Measurements from ENCODE around the gene ADAMTS7. TPM values are rescaled to one million over a fixed set of nuclear protein-coding genes. Genes with fewer than 3 reads are reported as not detected.

ADAMTS7 gene
- polyA plus RNA-seq, 2 of the 4 experiments (the other 2 are of a cell fraction), result 1.5 to 2.9 TPM

GRCh38 chr15:78855746-78856145 is 44.5 kb upstream of the ADAMTS7 start:
- FAIRE-seq (no peak), ATAC-seq (no peak), DNase-seq (ENCODE audit: low read depth in 1 of 2, low spot score in 1 of 2) (no peak)
- Histone ChIP-seq H3K27ac (no peak overlapping the region), H3K9me3 (no peaks in the 10 kb centered on the region), H3K4me2 (no peak overlapping the region), H3K4me3 (no peak overlapping the region), H3K4me1 (no peaks in the 10 kb centered on the region)
- TF ChIP-seq MYC (IDR thresholded peaks at IDR 0.05; ENCODE audit: borderline replicate concordance, low read length) (no peak), PBX3 (IDR thresholded peaks at IDR 0.05) (no peak), NR3C1 (IDR thresholded peaks at IDR 0.05) (no peak), POLR2A (IDR thresholded peaks at IDR 0.05; ENCODE audit: low read length) (no peak), FOXS1 (CRISPR knock-in tag; IDR thresholded peaks at IDR 0.05) (no peak), CHD4 (IDR thresholded peaks at IDR 0.05; ENCODE audit: borderline replicate concordance) (no peak), TFCP2L1 (CRISPR knock-in tag; IDR thresholded peaks at IDR 0.05) (no peak), TP53 (CRISPR knock-in tag; IDR thresholded peaks at IDR 0.05) (no peak), ZSCAN20 (CRISPR knock-in tag; IDR thresholded peaks at IDR 0.05) (no peak), PHF8 (IDR thresholded peaks at IDR 0.05; ENCODE audit: borderline replicate concordance, low read depth) (no peak), ZC3H11A (IDR thresholded peaks at IDR 0.05) (no peak), CBX8 (IDR thresholded peaks at IDR 0.05) (no peak), ZFP36 (IDR thresholded peaks at IDR 0.05; ENCODE audit: borderline replicate concordance, partially characterized antibody) (no peak), CBX2 (IDR thresholded peaks at IDR 0.05; ENCODE audit: borderline replicate concordance, low read depth) (no peak), RCOR1 (IDR thresholded peaks at IDR 0.05; ENCODE audit: low read depth, low read length) (no peak), HOXA7 (CRISPR knock-in tag; IDR thresholded peaks at IDR 0.05) (no peak), HOXB5 (CRISPR knock-in tag; IDR thresholded peaks at IDR 0.05) (no peak)
- TF ChIP-seq, protein P1, sequence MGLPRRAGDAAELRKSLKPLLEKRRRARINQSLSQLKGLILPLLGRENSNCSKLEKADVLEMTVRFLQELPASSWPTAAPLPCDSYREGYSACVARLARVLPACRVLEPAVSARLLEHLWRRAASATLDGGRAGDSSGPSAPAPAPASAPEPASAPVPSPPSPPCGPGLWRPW (IDR thresholded peaks at IDR 0.05), result no peak
- TF ChIP-seq, protein P2, sequence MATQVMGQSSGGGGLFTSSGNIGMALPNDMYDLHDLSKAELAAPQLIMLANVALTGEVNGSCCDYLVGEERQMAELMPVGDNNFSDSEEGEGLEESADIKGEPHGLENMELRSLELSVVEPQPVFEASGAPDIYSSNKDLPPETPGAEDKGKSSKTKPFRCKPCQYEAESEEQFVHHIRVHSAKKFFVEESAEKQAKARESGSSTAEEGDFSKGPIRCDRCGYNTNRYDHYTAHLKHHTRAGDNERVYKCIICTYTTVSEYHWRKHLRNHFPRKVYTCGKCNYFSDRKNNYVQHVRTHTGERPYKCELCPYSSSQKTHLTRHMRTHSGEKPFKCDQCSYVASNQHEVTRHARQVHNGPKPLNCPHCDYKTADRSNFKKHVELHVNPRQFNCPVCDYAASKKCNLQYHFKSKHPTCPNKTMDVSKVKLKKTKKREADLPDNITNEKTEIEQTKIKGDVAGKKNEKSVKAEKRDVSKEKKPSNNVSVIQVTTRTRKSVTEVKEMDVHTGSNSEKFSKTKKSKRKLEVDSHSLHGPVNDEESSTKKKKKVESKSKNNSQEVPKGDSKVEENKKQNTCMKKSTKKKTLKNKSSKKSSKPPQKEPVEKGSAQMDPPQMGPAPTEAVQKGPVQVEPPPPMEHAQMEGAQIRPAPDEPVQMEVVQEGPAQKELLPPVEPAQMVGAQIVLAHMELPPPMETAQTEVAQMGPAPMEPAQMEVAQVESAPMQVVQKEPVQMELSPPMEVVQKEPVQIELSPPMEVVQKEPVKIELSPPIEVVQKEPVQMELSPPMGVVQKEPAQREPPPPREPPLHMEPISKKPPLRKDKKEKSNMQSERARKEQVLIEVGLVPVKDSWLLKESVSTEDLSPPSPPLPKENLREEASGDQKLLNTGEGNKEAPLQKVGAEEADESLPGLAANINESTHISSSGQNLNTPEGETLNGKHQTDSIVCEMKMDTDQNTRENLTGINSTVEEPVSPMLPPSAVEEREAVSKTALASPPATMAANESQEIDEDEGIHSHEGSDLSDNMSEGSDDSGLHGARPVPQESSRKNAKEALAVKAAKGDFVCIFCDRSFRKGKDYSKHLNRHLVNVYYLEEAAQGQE (IDR thresholded peaks at IDR 0.05), result no peak
- TF ChIP-seq, protein P3, sequence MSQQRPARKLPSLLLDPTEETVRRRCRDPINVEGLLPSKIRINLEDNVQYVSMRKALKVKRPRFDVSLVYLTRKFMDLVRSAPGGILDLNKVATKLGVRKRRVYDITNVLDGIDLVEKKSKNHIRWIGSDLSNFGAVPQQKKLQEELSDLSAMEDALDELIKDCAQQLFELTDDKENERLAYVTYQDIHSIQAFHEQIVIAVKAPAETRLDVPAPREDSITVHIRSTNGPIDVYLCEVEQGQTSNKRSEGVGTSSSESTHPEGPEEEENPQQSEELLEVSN (IDR thresholded peaks at IDR 0.05; ENCODE audit: borderline replicate concordance, low read depth), result no peak
- WGBS (ENCODE audit: missing lambda C conversion rate), result 63% methylated on average over 4 of the region's 4 CpGs
- ChIA-PET POLR2A (no interaction called here), CTCF (interaction anchor here (0.6 to 1.4 kb wide), 4 partner anchors 17 to 41 kb away, joined by 3 to 6 read pairs (median 3); partner anchors contain the start of gene MORF4L1)

- ChIA-PET POLR2A (no interaction called here), CTCF (no interaction called here)
- Histone ChIP-seq H3K4me3 (no peak overlapping the region), H3K9me3 (no peaks in the 10 kb centered on the region), H3K4me2 (no peak overlapping the region), H3K27ac (no peak overlapping the region), H3K4me1 (no peaks in the 10 kb centered on the region)
- DNase-seq (ENCODE audit: low read depth in 1 of 2, low spot score in 1 of 2) (no peak), ATAC-seq (no peak), FAIRE-seq (no peak)
- TF ChIP-seq JUNB (IDR thresholded peaks at IDR 0.05) (no peak), TFCP2L1 (CRISPR knock-in tag; IDR thresholded peaks at IDR 0.05) (no peak), CBX2 (IDR thresholded peaks at IDR 0.05; ENCODE audit: borderline replicate concordance, low read depth) (no peak), RARB (CRISPR knock-in tag; IDR thresholded peaks at IDR 0.05) (no peak), ZSCAN20 (CRISPR knock-in tag; IDR thresholded peaks at IDR 0.05) (no peak), POLR2AphosphoS2 (conservative IDR thresholded peaks at IDR 0.05; ENCODE audit: low read length) (no peak), EHF (CRISPR knock-in tag; IDR thresholded peaks at IDR 0.05) (no peak), PHF8 (IDR thresholded peaks at IDR 0.05; ENCODE audit: borderline replicate concordance, low read depth) (no peak), NFE2L2 (conservative IDR thresholded peaks at IDR 0.05; ENCODE audit: low read length) (no peak), BCL3 (IDR thresholded peaks at IDR 0.05) (no peak), ZNF302 (CRISPR knock-in tag; IDR thresholded peaks at IDR 0.05) (no peak), FOSL2 (IDR thresholded peaks at IDR 0.05) (no peak), FOSL2 (CRISPR knock-in tag; IDR thresholded peaks at IDR 0.05) (no peak)
- TF ChIP-seq, protein P4, sequence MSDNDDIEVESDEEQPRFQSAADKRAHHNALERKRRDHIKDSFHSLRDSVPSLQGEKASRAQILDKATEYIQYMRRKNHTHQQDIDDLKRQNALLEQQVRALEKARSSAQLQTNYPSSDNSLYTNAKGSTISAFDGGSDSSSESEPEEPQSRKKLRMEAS (IDR thresholded peaks at IDR 0.05), result no peak
- TF ChIP-seq, protein P5, sequence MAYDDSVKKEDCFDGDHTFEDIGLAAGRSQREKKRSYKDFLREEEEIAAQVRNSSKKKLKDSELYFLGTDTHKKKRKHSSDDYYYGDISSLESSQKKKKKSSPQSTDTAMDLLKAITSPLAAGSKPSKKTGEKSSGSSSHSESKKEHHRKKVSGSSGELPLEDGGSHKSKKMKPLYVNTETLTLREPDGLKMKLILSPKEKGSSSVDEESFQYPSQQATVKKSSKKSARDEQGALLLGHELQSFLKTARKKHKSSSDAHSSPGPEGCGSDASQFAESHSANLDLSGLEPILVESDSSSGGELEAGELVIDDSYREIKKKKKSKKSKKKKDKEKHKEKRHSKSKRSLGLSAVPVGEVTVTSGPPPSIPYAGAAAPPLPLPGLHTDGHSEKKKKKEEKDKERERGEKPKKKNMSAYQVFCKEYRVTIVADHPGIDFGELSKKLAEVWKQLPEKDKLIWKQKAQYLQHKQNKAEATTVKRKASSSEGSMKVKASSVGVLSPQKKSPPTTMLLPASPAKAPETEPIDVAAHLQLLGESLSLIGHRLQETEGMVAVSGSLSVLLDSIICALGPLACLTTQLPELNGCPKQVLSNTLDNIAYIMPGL (CRISPR knock-in tag; IDR thresholded peaks at IDR 0.05; ENCODE audit: borderline replicate concordance), result no peak
- 86% methylated on average over 2 of the region's 2 CpGs for WGBS (ENCODE audit: missing lambda C conversion rate)
Measured at GRCh38 chr15:78854833-78855372, 43.6 kb upstream of the ADAMTS7 start.

Measured in A549 (cell line).